Right lobe of liver (tissue), 6 donors: Measurements from ENCODE around the gene NPR1. TPM values are rescaled to one million over a fixed set of nuclear protein-coding genes. Genes with fewer than 3 reads are reported as not detected.

Experiments
- ATAC-seq, 4 donors: fragments of 200-7000 bp; cut with Tn5 transposase; one replicate each; pipeline ENCODE4 v1.9.1; 2020; ENCODE audit warnings: mild to moderate bottlenecking in 4 of 4, moderate library complexity in 4 of 4
- DNase-seq, 3 donors: peaks; one replicate each; pipeline ENCODE4 v3.0.0-alpha.2; 2020
- H3K27ac ChIP-seq, 3 donors: fragments of 200-600 bp; one replicate each; pipeline ENCODE4 v1.8.0; 2022
- H3K27me3 ChIP-seq, 2 donors: fragments of 200-600 bp; one replicate each; pipeline ENCODE4 v1.8.0; 2022
- H3K36me3 ChIP-seq, 4 donors: fragments of 200-600 bp; sonication (generic) in 1 of 4; one replicate each; pipeline versions ENCODE4 v1.5.1 to v1.8.0; 2017 to 2022; ENCODE audit warnings: control low read depth in 1 of 4
- H3K4me1 ChIP-seq, 4 donors: fragments of 200-600 bp; sonication (generic) in 1 of 4; one replicate each; pipeline versions ENCODE4 v1.5.1 to v1.8.0; 2017 to 2022; ENCODE audit warnings: control low read depth in 1 of 4
- H3K4me3 ChIP-seq, 3 donors: fragments of 200-600 bp; one replicate each; pipeline ENCODE4 v1.8.0; 2022
- H3K9me3 ChIP-seq, 4 donors: fragments of 200-600 bp; sonication (generic) in 1 of 4; one replicate each; pipeline versions ENCODE4 v1.5.1 to v1.8.0; 2017 to 2022; ENCODE audit warnings: control low read depth in 1 of 4
- POLR2A ChIP-seq: fragments of 450-650 bp; IDR thresholded peaks from one replicate; pipeline ENCODE4 v1.6.1; 2017; ENCODE audit warnings: antibody characterized with exemption, mild to moderate bottlenecking
- WGBS: methylation state at CpG from one replicate; pipeline ENCODE4 v1.1.6; 2018; ENCODE audit warnings: low coverage, low lambda C conversion rate; ENCODE audit not compliant: insufficient coverage; ENCODE audit errors: missing lambda C conversion rate; 5-methylcytosine and 5-hydroxymethylcytosine counted together
- intact Hi-C, 2 donors: fragments of 100-400 bp; cut with DNase I; formaldehyde crosslinking; loops; one replicate each; pipeline versions ENCODE4 v1.11.2 to v1.14.1; 2022
- total RNA-seq, 6 experiments: library from RNA; depleted of rRNA in 2 of 6; stranded (reverse); fragments of >200 nt in 2 of 6; fragmentation: NEBNext Ultra II Directional in 3 of 6; extraction: Animal tissue kit (Norgen Biotek cat#: 25700) in 3 of 6; gene quantifications; one replicate each; pipeline versions ENCODE4 v1.1.0 to v1.2.4, GENCODE V29; 2016 to 2023
- TF ChIP-seq, protein P1 (sequence below), 4 donors: fragments of 200-600 bp in 3 of 4; fragments of 450-650 bp in 1 of 4; IDR thresholded peaks; one replicate each; pipeline versions ENCODE4 v1.5.1 to v1.8.0; 2016 to 2022; ENCODE audit warnings: antibody characterized with exemption in 4 of 4, mild to moderate bottlenecking in 2 of 4
- donor health status: DM: no; HTN: yes; CAD: no.
- donor health status: DM: no; HTN: no; CAD: no.
- donor health status: DM: no; HTN: no; CAD: no.
- donor health status: DM: no; HTN: yes; CAD: no.
- donor health status: DM: no; HTN: yes; CAD: no.

Gene NPR1
- total RNA-seq, 6 experiments from 2014 or later: 5.0 to 14.4 (median 5.7) TPM

DNA sequence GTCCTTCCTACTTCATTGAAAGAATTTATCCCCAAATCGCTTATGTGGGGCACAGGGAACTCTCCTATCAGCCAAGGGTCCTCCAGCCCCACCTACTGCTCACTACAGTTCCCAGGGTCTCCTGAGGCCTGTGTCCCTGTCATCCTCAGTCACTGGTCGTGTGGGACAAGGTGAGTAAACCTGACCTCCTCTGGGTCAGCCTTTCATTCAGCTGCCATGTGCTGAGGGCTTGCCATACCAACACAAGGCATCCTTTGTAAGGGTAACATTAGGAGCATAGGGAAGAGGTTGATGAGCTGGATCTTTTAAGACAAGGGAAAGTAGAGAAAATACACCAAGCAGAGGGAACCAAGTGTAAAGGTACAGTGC lies 31.2 kb upstream of the NPR1 start:
- TF ChIP-seq, protein P1, sequence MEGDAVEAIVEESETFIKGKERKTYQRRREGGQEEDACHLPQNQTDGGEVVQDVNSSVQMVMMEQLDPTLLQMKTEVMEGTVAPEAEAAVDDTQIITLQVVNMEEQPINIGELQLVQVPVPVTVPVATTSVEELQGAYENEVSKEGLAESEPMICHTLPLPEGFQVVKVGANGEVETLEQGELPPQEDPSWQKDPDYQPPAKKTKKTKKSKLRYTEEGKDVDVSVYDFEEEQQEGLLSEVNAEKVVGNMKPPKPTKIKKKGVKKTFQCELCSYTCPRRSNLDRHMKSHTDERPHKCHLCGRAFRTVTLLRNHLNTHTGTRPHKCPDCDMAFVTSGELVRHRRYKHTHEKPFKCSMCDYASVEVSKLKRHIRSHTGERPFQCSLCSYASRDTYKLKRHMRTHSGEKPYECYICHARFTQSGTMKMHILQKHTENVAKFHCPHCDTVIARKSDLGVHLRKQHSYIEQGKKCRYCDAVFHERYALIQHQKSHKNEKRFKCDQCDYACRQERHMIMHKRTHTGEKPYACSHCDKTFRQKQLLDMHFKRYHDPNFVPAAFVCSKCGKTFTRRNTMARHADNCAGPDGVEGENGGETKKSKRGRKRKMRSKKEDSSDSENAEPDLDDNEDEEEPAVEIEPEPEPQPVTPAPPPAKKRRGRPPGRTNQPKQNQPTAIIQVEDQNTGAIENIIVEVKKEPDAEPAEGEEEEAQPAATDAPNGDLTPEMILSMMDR (IDR thresholded peaks at IDR 0.05): no peak
- peak; percentile 6 for TF ChIP-seq POLR2A
- WGBS: 50% methylated on average over 2 of the region's 2 CpGs
- ATAC-seq: no peak
- no peaks in the 10 kb centered on the region for H3K27me3 ChIP-seq
- DNase-seq: no peak
- intact Hi-C loops: loop anchor here in 1 of 2 donors (10.0 kb wide), 1 partner anchor 73 kb away; no protein-coding TSS in a partner anchor
- peaks cover 0 to 41% (median 27%) of the 10 kb centered on the region in 4 donors for H3K36me3 ChIP-seq
- H3K9me3 ChIP-seq: no peaks in the 10 kb centered on the region
- no peak overlapping the region for H3K27ac ChIP-seq
- H3K4me3 ChIP-seq: no peak overlapping the region
- peaks cover 0 to 29% (median 15%) of the 10 kb centered on the region in 4 donors for H3K4me1 ChIP-seq

GRCh38 chr1:153648000-153648643 lies 30.4 kb upstream of the NPR1 start:
- Histone ChIP-seq H3K4me1 (peaks cover 0 to 26% (median 15%) of the 10 kb centered on the region in 4 donors), H3K36me3 (peaks cover 0 to 33% (median 20%) of the 10 kb centered on the region in 4 donors), H3K27me3 (no peaks in the 10 kb centered on the region), H3K27ac (no peak overlapping the region), H3K9me3 (no peaks in the 10 kb centered on the region), H3K4me3 (no peak overlapping the region)
- ATAC-seq: no peak
- TF ChIP-seq, protein P1 (IDR thresholded peaks at IDR 0.05): no peak
- TF ChIP-seq POLR2A: no peak
- intact Hi-C loops: loop anchor here in 1 of 2 donors (10.0 kb wide), 1 partner anchor 73 kb away; no protein-coding TSS in a partner anchor
- DNase-seq: peak in 1 of 3 donors; percentile 40
- 70% methylated on average over 4 of the region's 10 CpGs for WGBS

GRCh38 chr1:153649137-153649862 lies 29.2 kb upstream of the NPR1 start:
- H3K27ac ChIP-seq: no peak overlapping the region
- peaks cover 0 to 24% (median 17%) of the 10 kb centered on the region in 4 donors for H3K36me3 ChIP-seq
- peaks cover 0 to 17% (median 8%) of the 10 kb centered on the region in 4 donors for H3K4me1 ChIP-seq
- no peaks in the 10 kb centered on the region for H3K27me3 ChIP-seq
- H3K4me3 ChIP-seq: no peak overlapping the region
- no peaks in the 10 kb centered on the region for H3K9me3 ChIP-seq
- TF ChIP-seq, protein P1 (IDR thresholded peaks at IDR 0.05): no peak
- TF ChIP-seq POLR2A: no peak
- DNase-seq (peak in 1 of 3 donors; percentile 45), ATAC-seq (peak in 3 of 4 donors; percentile 5 to 23 (median 7))
- WGBS: 4% methylated on average over 2 of the region's 3 CpGs
- intact Hi-C loops: loop anchor here in 1 of 2 donors (10.0 kb wide), 1 partner anchor 74 kb away; no protein-coding TSS in a partner anchor

DNA sequence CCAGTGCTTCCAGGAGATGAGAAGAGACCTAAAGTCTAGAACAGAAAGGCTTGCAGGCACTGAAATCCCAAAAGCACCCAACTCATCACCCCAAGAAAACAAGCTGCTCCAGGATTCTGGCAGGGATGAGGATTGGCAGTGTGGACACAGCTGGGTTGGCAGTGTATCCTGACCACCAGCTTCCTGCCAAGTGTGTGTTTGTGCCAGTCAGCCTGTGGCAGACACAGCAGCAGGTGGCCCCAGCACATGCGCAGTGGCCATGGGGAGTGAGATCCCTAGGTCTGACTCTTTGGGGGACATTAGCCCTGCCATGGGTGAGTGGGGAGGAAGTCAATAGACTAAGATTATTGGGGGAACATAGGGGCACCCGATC lies 28.6 kb upstream of the NPR1 start:
- peaks cover 0 to 19% (median 14%) of the 10 kb centered on the region in 4 donors for H3K36me3 ChIP-seq
- WGBS: 50% methylated on average over 2 of the region's 2 CpGs
- DNase-seq (peak; percentile 84 to 93 (median 93)), ATAC-seq (peak; percentile 90 to 94 (median 93))
- no peaks in the 10 kb centered on the region for H3K9me3 ChIP-seq
- H3K27ac ChIP-seq: no peak overlapping the region
- TF ChIP-seq, protein P1 (IDR thresholded peaks at IDR 0.05): no peak
- TF ChIP-seq POLR2A: no peak
- H3K4me1 ChIP-seq: peaks cover 0 to 13% (median 6%) of the 10 kb centered on the region in 4 donors
- no peaks in the 10 kb centered on the region for H3K27me3 ChIP-seq
- intact Hi-C loops: loop anchor here in 1 of 2 donors (10.0 kb wide), 1 partner anchor 75 kb away; no protein-coding TSS in a partner anchor
- H3K4me3 ChIP-seq: no peak overlapping the region
